ENCODE measurements around the gene GLRB. TPM values are rescaled to one million over a fixed set of nuclear protein-coding genes. Genes with fewer than 3 reads are reported as not detected.

The GLRB gene
- total RNA-seq, 1 donor from 2014 or later, result 12.6 TPM

- no peak overlapping the region for H3K27ac Mint-ChIP-seq (ENCODE audit: unreplicated experiment)
- H3K4me1 Mint-ChIP-seq (ENCODE audit: low read depth), result peaks cover 24% of the 10 kb centered on the region
- peaks cover 46% of the 10 kb centered on the region for H3K27me3 Mint-ChIP-seq (ENCODE audit: low read depth)
- no peak for DNase-seq (ENCODE audit: low spot score)
- peak overlapping the region; percentile 52 for H3K4me3 Mint-ChIP-seq (ENCODE audit: unreplicated experiment)
- no peaks in the 10 kb centered on the region for H3K9me3 Mint-ChIP-seq (ENCODE audit: low read depth)
- H3K36me3 Mint-ChIP-seq (ENCODE audit: low read depth), result no peaks in the 10 kb centered on the region
- TF ChIP-seq CTCF (IDR thresholded peaks at IDR 0.05), result no peak
These were observed 143.9 kb downstream of the GLRB start for GRCh38 chr4:157219711-157220370.

- peak; percentile 91 for DNase-seq (ENCODE audit: low spot score)
- H3K9me3 Mint-ChIP-seq (ENCODE audit: low read depth), result no peaks in the 10 kb centered on the region
These were observed 144.5 kb downstream of the GLRB start, which contains the start of gene GRIA2 for GRCh38 chr4:157220371-157220881. TSS of gene GRIA2 (plus strand) at chr4:157220728. CDS start at chr4:157221043, 315 bp downstream.

GRCh38 chr4:157221426-157221894 is 145.5 kb downstream of the GLRB start:
- Mint-ChIP-seq H3K9me3 (ENCODE audit: low read depth) (no peaks in the 10 kb centered on the region), H3K4me1 (ENCODE audit: low read depth) (peaks cover 24% of the 10 kb centered on the region), H3K4me3 (ENCODE audit: unreplicated experiment) (peak overlapping the region; percentile 89), H3K36me3 (ENCODE audit: low read depth) (no peaks in the 10 kb centered on the region), H3K27ac (ENCODE audit: unreplicated experiment) (no peak overlapping the region), H3K27me3 (ENCODE audit: low read depth) (peaks cover 49% of the 10 kb centered on the region)
- no peak for DNase-seq (ENCODE audit: low spot score)
- no peak for TF ChIP-seq CTCF (IDR thresholded peaks at IDR 0.05)

More at GRCh38 chr4:157220371-157220881, 144.5 kb downstream of the GLRB start, which contains the start of gene GRIA2:
- Mint-ChIP-seq H3K36me3 (ENCODE audit: low read depth) (no peaks in the 10 kb centered on the region), H3K27ac (ENCODE audit: unreplicated experiment) (no peak within 1 kb of the TSS), H3K4me3 (ENCODE audit: unreplicated experiment) (peak within 1 kb of the TSS; percentile 89), H3K4me1 (ENCODE audit: low read depth) (peaks cover 24% of the 10 kb centered on the region), H3K27me3 (ENCODE audit: low read depth) (peaks cover 51% of the 10 kb centered on the region)
- TF ChIP-seq CTCF (IDR thresholded peaks at IDR 0.05), result no peak

Other genes starting within 250 kb of the GLRB start
- gene PDGFC, start 104.4 kb upstream of the GLRB start, total RNA-seq, result 70.0 to 131 TPM (median 70.9 TPM) in 3 replicates
- 0.77 to 1.4 TPM (median 1.0 TPM) in 3 replicates for gene GRIA2, start 144.6 kb downstream of the GLRB start, total RNA-seq

Data from chondrocyte (in vitro differentiated cells).